PC-9 (cell line): Measurements from ENCODE around the gene UTF1. TPM values are rescaled to one million over a fixed set of nuclear protein-coding genes. Genes with fewer than 3 reads are reported as not detected.

Source experiments
- BruUV-seq: library from RNA; stranded (reverse); fragments of 400-500 nt; replicated peaks from 2 replicates; lab custom pipeline; 2021; lab: Mats Ljungman, UMichigan
- CTCF ChIA-PET: fragments of 300-600 bp; sonication (Branson Sonifier 250); formaldehyde crosslinking; loops from one replicate; lab custom pipeline; 2022; ENCODE audit warnings: antibody characterized with exemption; lab: Charles Lee
- POLR2A ChIA-PET: fragments of 300-600 bp; sonication (Branson Sonifier 250); formaldehyde crosslinking; loops from one replicate; lab custom pipeline; 2022; ENCODE audit warnings: antibody characterized with exemption; ENCODE audit not compliant: unreplicated experiment; lab: Charles Lee
- DNase-seq, 2 experiments: peaks; one replicate each; pipeline versions ENCODE4 v3.0.0 to v3.0.0-alpha.2; 2015 to 2022; ENCODE audit warnings: mixed read lengths in 1 of 2
- H2AFZ ChIP-seq: fragments of 200-600 bp; sonication (generic); 2 replicates; pipeline ENCODE4 v1.8.1; 2017; ENCODE audit warnings: antibody characterized with exemption
- H3F3A ChIP-seq: fragments of 200-600 bp; sonication (generic); 2 replicates; pipeline ENCODE4 v1.8.1; 2017; ENCODE audit warnings: antibody characterized with exemption, mild to moderate bottlenecking, low read depth; ENCODE audit not compliant: insufficient read depth
- H3K27ac ChIP-seq: fragments of 200-600 bp; sonication (generic); 2 replicates; pipeline ENCODE4 v1.6.1; 2016; ENCODE audit warnings: mixed run types
- H3K27me3 ChIP-seq: fragments of 200-600 bp; sonication (generic); 2 replicates; pipeline ENCODE4 v1.6.1; 2016; ENCODE audit warnings: low read depth, mixed run types; ENCODE audit not compliant: insufficient read depth
- H3K36me3 ChIP-seq: fragments of 200-600 bp; sonication (generic); 2 replicates; pipeline ENCODE4 v1.6.1; 2016; ENCODE audit warnings: low read depth, mixed run types
- H3K4me1 ChIP-seq: fragments of 200-600 bp; sonication (generic); replicated peaks from 2 replicates; pipeline ENCODE4 v1.6.1; 2016; ENCODE audit warnings: mixed run types; ENCODE audit not compliant: insufficient read depth
- H3K4me2 ChIP-seq: fragments of 200-600 bp; sonication (generic); 2 replicates; pipeline ENCODE4 v1.6.1; 2017; ENCODE audit warnings: mixed run types
- H3K4me3 ChIP-seq: fragments of 200-600 bp; sonication (generic); 2 replicates; pipeline ENCODE4 v1.6.1; 2016; ENCODE audit warnings: mixed run types
- H3K79me2 ChIP-seq: fragments of 200-600 bp; sonication (generic); 2 replicates; pipeline ENCODE4 v1.6.1; 2017; ENCODE audit warnings: low read depth, mixed run types
- H3K9me2 ChIP-seq: fragments of 200-600 bp; sonication (generic); 2 replicates; pipeline ENCODE4 v1.8.1; 2017; ENCODE audit warnings: mild to moderate bottlenecking; ENCODE audit not compliant: insufficient read depth
- H3K9me3 ChIP-seq: fragments of 200-600 bp; sonication (generic); 2 replicates; pipeline ENCODE4 v1.8.1; 2016; ENCODE audit warnings: low read depth; ENCODE audit not compliant: insufficient read depth
- H4K20me1 ChIP-seq: fragments of 200-600 bp; sonication (generic); 2 replicates; pipeline ENCODE4 v1.8.1; 2017; ENCODE audit not compliant: insufficient read depth
- EZH2 ChIP-seq: fragments of 200-600 bp; sonication (generic); IDR thresholded peaks from 2 replicates; pipeline ENCODE4 v1.8.0; 2017; ENCODE audit warnings: antibody characterized with exemption, low read depth
- intact Hi-C: fragments of 100-400 bp; cut with micrococcal nuclease; formaldehyde crosslinking; loops from one replicate; pipeline ENCODE4 v1.10.0; 2022; ENCODE audit not compliant: unreplicated experiment
- total RNA-seq: library from RNA; stranded (reverse); gene quantifications from 2 replicates; pipeline ENCODE4 v1.2.3, GENCODE V29; 2021
- TF ChIP-seq, protein P1 (sequence below): fragments of 200-600 bp; sonication (generic); conservative IDR thresholded peaks from 2 replicates; pipeline ENCODE4 v1.6.1; 2017; ENCODE audit warnings: mixed run types, antibody characterized with exemption, mild to moderate bottlenecking, moderate library complexity

Gene UTF1
- total RNA-seq, 1 experiment from 2014 or later = not detected

GRCh38 chr10:133229265-133230043 lies 563 bp upstream of the UTF1 start:
- no peak for DNase-seq
- Histone ChIP-seq H2AFZ (no peak overlapping the region), H3K9me2 (no peaks in the 10 kb centered on the region), H3K4me3 (no peak overlapping the region), H3K9me3 (no peaks in the 10 kb centered on the region), H3K36me3 (no peaks in the 10 kb centered on the region), H3K4me1 (no peaks in the 10 kb centered on the region), H3K27ac (no peak overlapping the region), H3F3A (no peaks in the 10 kb centered on the region), H3K79me2 (no peaks in the 10 kb centered on the region), H3K4me2 (no peak overlapping the region), H3K27me3 (peaks cover 36% of the 10 kb centered on the region; the same call in 1 of the 2 replicates), H4K20me1 (no peaks in the 10 kb centered on the region)
- TF ChIP-seq, protein P1, sequence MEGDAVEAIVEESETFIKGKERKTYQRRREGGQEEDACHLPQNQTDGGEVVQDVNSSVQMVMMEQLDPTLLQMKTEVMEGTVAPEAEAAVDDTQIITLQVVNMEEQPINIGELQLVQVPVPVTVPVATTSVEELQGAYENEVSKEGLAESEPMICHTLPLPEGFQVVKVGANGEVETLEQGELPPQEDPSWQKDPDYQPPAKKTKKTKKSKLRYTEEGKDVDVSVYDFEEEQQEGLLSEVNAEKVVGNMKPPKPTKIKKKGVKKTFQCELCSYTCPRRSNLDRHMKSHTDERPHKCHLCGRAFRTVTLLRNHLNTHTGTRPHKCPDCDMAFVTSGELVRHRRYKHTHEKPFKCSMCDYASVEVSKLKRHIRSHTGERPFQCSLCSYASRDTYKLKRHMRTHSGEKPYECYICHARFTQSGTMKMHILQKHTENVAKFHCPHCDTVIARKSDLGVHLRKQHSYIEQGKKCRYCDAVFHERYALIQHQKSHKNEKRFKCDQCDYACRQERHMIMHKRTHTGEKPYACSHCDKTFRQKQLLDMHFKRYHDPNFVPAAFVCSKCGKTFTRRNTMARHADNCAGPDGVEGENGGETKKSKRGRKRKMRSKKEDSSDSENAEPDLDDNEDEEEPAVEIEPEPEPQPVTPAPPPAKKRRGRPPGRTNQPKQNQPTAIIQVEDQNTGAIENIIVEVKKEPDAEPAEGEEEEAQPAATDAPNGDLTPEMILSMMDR = no peak
- no peak for TF ChIP-seq EZH2
- no TSS peak for BruUV-seq
- ChIA-PET POLR2A (no interaction called here), CTCF (no interaction called here)
- intact Hi-C loops = loop anchor here (10.0 kb wide), 1 partner anchor 55 kb away; no protein-coding TSS in a partner anchor

DNA sequence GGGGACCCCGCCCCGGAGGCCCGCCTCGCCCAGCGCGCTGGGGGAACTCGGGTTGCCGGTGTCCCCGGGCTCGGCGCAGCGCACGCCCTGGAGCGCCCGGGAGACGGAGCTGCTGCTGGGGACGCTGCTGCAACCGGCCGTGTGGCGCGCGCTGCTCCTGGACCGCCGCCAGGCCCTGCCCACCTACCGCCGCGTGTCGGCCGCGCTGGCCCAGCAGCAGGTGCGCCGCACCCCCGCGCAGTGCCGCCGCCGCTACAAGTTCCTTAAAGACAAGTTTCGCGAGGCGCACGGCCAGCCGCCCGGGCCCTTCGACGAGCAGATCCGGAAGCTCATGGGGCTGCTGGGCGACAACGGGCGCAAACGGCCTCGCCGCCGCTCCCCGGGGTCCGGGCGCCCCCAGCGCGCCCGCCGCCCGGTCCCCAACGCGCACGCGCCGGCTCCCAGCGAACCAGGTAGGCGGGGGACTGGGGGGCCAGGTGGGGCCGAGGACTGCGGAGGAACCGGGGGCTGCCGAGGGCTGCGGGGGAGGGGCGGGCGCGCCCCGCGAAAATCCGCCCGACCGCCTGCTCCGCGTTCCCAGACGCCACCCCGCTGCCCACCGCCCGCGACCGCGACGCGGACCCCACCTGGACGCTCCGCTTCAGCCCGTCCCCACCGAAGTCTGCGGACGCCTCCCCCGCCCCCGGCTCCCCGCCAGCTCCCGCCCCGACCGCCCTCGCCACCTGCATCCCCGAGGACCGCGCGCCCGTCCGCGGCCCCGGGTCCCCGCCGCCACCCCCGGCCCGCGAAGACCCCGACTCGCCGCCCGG lies 574 bp downstream of the UTF1 start:
- Histone ChIP-seq H3K9me2 (no peaks in the 10 kb centered on the region), H4K20me1 (no peaks in the 10 kb centered on the region), H3K9me3 (no peaks in the 10 kb centered on the region), H2AFZ (no peak overlapping the region), H3K36me3 (no peaks in the 10 kb centered on the region), H3K27me3 (peaks cover 24% of the 10 kb centered on the region; the same call in 1 of the 2 replicates), H3K4me3 (no peak overlapping the region), H3K4me2 (no peak overlapping the region), H3K4me1 (no peaks in the 10 kb centered on the region), H3F3A (no peaks in the 10 kb centered on the region), H3K27ac (no peak overlapping the region), H3K79me2 (no peaks in the 10 kb centered on the region)
- BruUV-seq = no TSS peak
- no peak for TF ChIP-seq EZH2
- TF ChIP-seq, protein P1 = no peak
- CTCF ChIA-PET = no interaction called here
- DNase-seq = no peak
- POLR2A ChIA-PET = no interaction called here
- intact Hi-C loops = no loop called here

GRCh38 chr10:133231244-133231945 lies 1.4 kb downstream of the UTF1 start:
- H3F3A ChIP-seq = no peaks in the 10 kb centered on the region
- no peaks in the 10 kb centered on the region for H3K36me3 ChIP-seq
- no peaks in the 10 kb centered on the region for H4K20me1 ChIP-seq
- intact Hi-C loops = no loop called here
- H3K4me1 ChIP-seq = no peaks in the 10 kb centered on the region
- H3K4me3 ChIP-seq = no peak overlapping the region
- H3K9me3 ChIP-seq = no peaks in the 10 kb centered on the region
- no TSS peak for BruUV-seq
- peaks cover 17% of the 10 kb centered on the region; the same call in 1 of the 2 replicates for H3K27me3 ChIP-seq
- no peak overlapping the region for H2AFZ ChIP-seq
- ChIA-PET CTCF (no interaction called here), POLR2A (no interaction called here)
- no peak overlapping the region for H3K27ac ChIP-seq
- DNase-seq = no peak
- TF ChIP-seq, protein P1 = no peak
- no peak for TF ChIP-seq EZH2
- H3K4me2 ChIP-seq = no peak overlapping the region
- H3K79me2 ChIP-seq = no peaks in the 10 kb centered on the region
- no peaks in the 10 kb centered on the region for H3K9me2 ChIP-seq
